Measurements from ENCODE around the gene LMF2.

LMF2 gene

GRCh38 chr22:50470491-50470890, 37.0 kb downstream of the LMF2 start:
- H3K4me2 ChIP-seq (ENCODE audit: low read length) = peak overlapping the region; percentile 71

GRCh38 chr22:50469377-50470305, 37.9 kb downstream of the LMF2 start:
- no peaks in the 10 kb centered on the region for H3K27me3 ChIP-seq (ENCODE audit: low read depth, low read length)
- H4K20me1 ChIP-seq (ENCODE audit: insufficient read depth, low read length) = peaks cover 29% of the 10 kb centered on the region
- no peak overlapping the region for H2AFZ ChIP-seq (ENCODE audit: low read depth, low read length)
- peak overlapping the region; percentile 64 for H3K4me3 ChIP-seq (ENCODE audit: low read length)
- no peaks in the 10 kb centered on the region for H3K36me3 ChIP-seq (replicated peaks; ENCODE audit: low read depth, low read length)
- H3K27ac ChIP-seq (ENCODE audit: low read length) = peak overlapping the region; percentile 54
- peaks cover 55% of the 10 kb centered on the region for H3K79me2 ChIP-seq (ENCODE audit: low read length)
- TF ChIP-seq CTCF (IDR thresholded peaks at IDR 0.05; ENCODE audit: low read depth, low read length) (0 out of 2 replicates have a peak, but pooled peaks have one; percentile 4), EZH2phosphoT487 (IDR thresholded peaks at IDR 0.05; ENCODE audit: low read depth) (no peak)
- no peaks in the 10 kb centered on the region for H3K9me3 ChIP-seq (ENCODE audit: insufficient read depth, low read length)
- H3K4me2 ChIP-seq (ENCODE audit: low read length) = peak overlapping the region; percentile 71
- H3K4me1 ChIP-seq (ENCODE audit: low read length) = peaks cover 32% of the 10 kb centered on the region
- peak overlapping the region; percentile 34; the same call in 1 of the 2 replicates for H3K9ac ChIP-seq (ENCODE audit: low read length)

More at GRCh38 chr22:50470491-50470890, 37.0 kb downstream of the LMF2 start:
- Histone ChIP-seq H2AFZ (ENCODE audit: low read depth, low read length) (no peak overlapping the region), H3K4me1 (ENCODE audit: low read length) (peaks cover 34% of the 10 kb centered on the region), H3K4me3 (ENCODE audit: low read length) (peak overlapping the region; percentile 64), H3K27me3 (ENCODE audit: low read depth, low read length) (no peaks in the 10 kb centered on the region), H3K27ac (ENCODE audit: low read length) (peak overlapping the region; percentile 36), H3K9ac (ENCODE audit: low read length) (no peak overlapping the region), H3K36me3 (replicated peaks; ENCODE audit: low read depth, low read length) (no peaks in the 10 kb centered on the region), H3K9me3 (ENCODE audit: insufficient read depth, low read length) (no peaks in the 10 kb centered on the region), H4K20me1 (ENCODE audit: insufficient read depth, low read length) (peaks cover 29% of the 10 kb centered on the region), H3K79me2 (ENCODE audit: low read length) (peaks cover 55% of the 10 kb centered on the region)
- TF ChIP-seq EZH2phosphoT487 (IDR thresholded peaks at IDR 0.05; ENCODE audit: low read depth) (no peak), CTCF (IDR thresholded peaks at IDR 0.05; ENCODE audit: low read depth, low read length) (no peak)

GRCh38 chr22:50468626-50469025, 38.9 kb downstream of the LMF2 start:
- no peak overlapping the region for H3K9ac ChIP-seq (ENCODE audit: low read length)
- no peak overlapping the region for H3K27ac ChIP-seq (ENCODE audit: low read length)
- H3K4me2 ChIP-seq (ENCODE audit: low read length) = peak overlapping the region; percentile 71; the same call in 1 of the 2 replicates
- no peak overlapping the region for H2AFZ ChIP-seq (ENCODE audit: low read depth, low read length)
- no peaks in the 10 kb centered on the region for H3K36me3 ChIP-seq (replicated peaks; ENCODE audit: low read depth, low read length)
- H3K27me3 ChIP-seq (ENCODE audit: low read depth, low read length) = no peaks in the 10 kb centered on the region
- TF ChIP-seq CTCF (IDR thresholded peaks at IDR 0.05; ENCODE audit: low read depth, low read length) = no peak
- TF ChIP-seq EZH2phosphoT487 (IDR thresholded peaks at IDR 0.05; ENCODE audit: low read depth) = no peak
- peaks cover 47% of the 10 kb centered on the region for H3K79me2 ChIP-seq (ENCODE audit: low read length)
- no peaks in the 10 kb centered on the region for H3K9me3 ChIP-seq (ENCODE audit: insufficient read depth, low read length)
- H3K4me1 ChIP-seq (ENCODE audit: low read length) = peaks cover 36% of the 10 kb centered on the region
- peaks cover 23% of the 10 kb centered on the region for H4K20me1 ChIP-seq (ENCODE audit: insufficient read depth, low read length)
- no peak overlapping the region for H3K4me3 ChIP-seq (ENCODE audit: low read length)

GRCh38 chr22:50467773-50468440, 39.6 kb downstream of the LMF2 start:
- Histone ChIP-seq H2AFZ (ENCODE audit: low read depth, low read length) (no peak overlapping the region), H3K9me3 (ENCODE audit: insufficient read depth, low read length) (no peaks in the 10 kb centered on the region), H3K4me1 (ENCODE audit: low read length) (peaks cover 33% of the 10 kb centered on the region), H3K36me3 (replicated peaks; ENCODE audit: low read depth, low read length) (peaks cover 3% of the 10 kb centered on the region), H3K27me3 (ENCODE audit: low read depth, low read length) (no peaks in the 10 kb centered on the region), H3K9ac (ENCODE audit: low read length) (no peak overlapping the region), H4K20me1 (ENCODE audit: insufficient read depth, low read length) (peaks cover 18% of the 10 kb centered on the region), H3K27ac (ENCODE audit: low read length) (no peak overlapping the region), H3K4me2 (ENCODE audit: low read length) (no peak overlapping the region), H3K79me2 (ENCODE audit: low read length) (peaks cover 40% of the 10 kb centered on the region), H3K4me3 (ENCODE audit: low read length) (no peak overlapping the region)
- no peak for TF ChIP-seq EZH2phosphoT487 (IDR thresholded peaks at IDR 0.05; ENCODE audit: low read depth)
- TF ChIP-seq CTCF (IDR thresholded peaks at IDR 0.05; ENCODE audit: low read depth, low read length) = no peak
